T47D (cell line): ENCODE data around the gene SPN.
A peak's percentile ranks its signal among the peaks of the same experiment; 100 is the strongest.
"Not testable (repeated sequence)": the region's sequence is repeated elsewhere in the genome, so short reads cannot be mapped to it uniquely, and the experiment has no call there.

Experiments used
- DNase-seq, 2 experiments: peaks; one replicate each; pipeline versions ENCODE4 v3.0.0 to v3.0.0-alpha.2; 2011 to 2012; ENCODE audit warnings: low read depth in 1 of 2, low spot score in 1 of 2
- JUND ChIP-seq: IDR thresholded peaks from 2 replicates; pipeline ENCODE4 v1.6.1; 2012; ENCODE audit warnings: low read depth
- in situ Hi-C: cut with HindIII; loops from 2 replicates; pipeline ENCODE4 v1.10.0; 2016; ENCODE audit warnings: low sequenced_read_pairs, low pct_unique_long_range_greater_than_20kb

The SPN gene

DNA sequence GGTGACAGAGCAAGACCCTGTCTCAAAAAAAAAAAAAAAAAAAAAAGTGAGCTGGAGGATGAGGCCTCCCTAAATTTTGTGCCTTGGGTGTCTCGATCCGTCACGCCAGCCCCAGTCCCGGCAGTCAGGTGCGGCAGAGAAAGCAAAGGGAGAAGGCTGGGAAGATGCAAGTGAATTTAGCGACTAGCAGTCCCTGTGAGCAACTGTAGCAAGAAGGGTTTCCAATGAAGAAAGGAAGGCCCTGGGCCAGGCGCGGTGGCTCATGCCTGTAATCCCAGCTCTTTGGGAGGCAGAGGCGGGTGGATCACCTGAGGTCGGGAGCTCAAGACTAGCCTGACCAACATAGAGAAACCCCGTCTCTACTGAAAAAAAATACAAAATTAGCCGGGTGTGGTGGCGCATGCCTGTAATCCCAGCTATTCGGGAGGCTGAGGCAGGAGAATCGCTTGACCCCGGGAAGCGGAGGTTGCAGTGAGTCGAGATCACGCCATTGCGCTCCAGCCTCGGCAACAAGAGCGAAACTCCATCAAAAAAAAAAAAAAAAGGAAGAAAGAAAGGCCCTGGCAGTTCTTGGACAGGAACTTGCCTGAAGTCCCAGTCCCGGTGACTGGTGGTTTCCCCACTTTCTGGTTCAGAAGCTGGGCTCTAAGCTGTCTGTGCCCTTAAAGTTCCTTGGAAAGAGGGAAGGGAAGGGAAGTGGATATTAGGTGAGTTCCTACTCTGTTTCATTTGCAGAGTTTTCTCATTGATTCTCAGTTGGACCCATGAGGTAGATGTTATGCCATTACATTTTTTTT lies 14.1 kb downstream of the SPN start:
- no peak for TF ChIP-seq JUND
- no peak for DNase-seq
- in situ Hi-C loops: no loop called here

DNA sequence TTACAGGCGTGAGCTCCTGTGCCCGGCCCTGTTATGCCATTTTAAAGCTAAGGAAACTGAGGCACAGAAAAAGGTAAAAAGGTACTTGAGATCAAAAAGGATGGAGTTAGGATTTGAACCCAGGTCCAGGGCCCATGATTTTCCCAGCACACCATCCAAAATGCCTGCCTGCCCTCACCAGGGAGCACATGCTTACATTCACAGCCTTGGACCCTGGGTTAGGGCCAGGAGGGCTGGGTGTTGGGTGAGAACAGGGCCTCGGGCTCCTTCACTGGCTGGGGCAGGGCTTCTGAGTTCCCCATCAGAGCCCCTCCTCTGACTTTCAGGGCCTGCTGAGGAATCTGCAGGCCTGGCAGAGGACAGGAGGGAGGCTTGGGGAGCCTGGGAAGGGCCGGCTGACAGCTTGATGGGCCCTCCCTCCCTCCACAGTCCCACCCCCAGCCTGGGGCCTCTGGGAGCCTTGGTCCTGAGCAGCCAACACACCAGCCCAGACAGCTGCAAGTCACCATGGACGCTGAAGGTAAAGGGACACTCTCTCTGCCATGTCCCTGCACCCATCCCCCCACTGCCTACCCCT lies 15.7 kb downstream of the SPN start, which contains the start of gene QPRT:
Gene QPRT (plus strand): TSS at position 490 of the 577 bp plus-strand sequence. CDS start 18 bp downstream, at position 508.
- peak; percentile 91 to 92 for DNase-seq
- TF ChIP-seq JUND: no peak
- in situ Hi-C loops: no loop called here

DNA sequence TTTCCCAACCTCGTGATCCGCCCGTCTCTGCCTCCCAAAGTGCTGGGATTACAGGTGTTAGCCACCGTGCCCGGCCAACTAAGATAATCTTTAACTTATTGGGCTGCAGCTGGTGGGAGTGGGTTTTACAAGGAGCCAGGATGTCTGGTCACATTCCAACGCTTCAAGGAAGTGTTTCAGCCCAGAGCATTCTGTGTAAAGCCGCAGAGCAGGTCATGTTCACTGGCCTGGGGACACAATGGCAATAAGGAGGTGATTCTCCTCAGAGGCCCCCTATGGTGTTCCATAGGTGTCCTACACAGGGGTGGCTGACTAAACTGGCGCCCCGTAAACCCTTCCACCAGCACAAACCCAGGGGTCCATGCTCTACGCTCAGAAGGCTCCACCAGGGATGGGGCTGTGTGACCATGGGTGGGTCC lies 17.1 kb downstream of the SPN start:
- in situ Hi-C loops: no loop called here
- DNase-seq: peak in 1 of 2 experiments; percentile 67
- TF ChIP-seq JUND: no peak

DNA sequence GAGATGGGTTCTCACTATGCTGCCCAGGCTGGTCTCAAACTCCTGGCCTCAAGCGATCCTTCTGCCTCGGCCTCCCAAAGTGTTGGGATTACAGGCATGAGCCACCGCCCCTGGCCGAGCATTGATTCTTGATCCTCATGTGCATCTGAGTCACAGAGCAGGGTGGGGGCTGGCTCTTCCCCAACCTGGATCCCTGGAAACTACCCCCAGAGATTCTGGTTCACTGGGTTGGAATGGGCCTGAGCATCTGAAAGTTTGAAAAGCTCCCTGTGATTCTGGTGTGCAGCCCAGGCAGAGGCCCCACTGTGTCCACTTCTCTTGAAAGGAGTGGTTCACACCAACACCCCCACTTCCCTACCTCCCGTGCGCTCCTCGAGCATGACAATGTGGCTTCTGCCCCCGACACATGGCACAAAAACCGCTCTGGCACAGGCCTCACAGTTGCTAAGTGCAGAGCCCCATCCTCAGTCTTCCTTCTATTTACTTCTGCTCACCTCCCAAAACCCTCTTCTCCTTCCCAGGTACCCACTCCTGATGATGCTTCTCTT lies 20.6 kb downstream of the SPN start:
- no peak for DNase-seq
- no peak for TF ChIP-seq JUND
- in situ Hi-C loops: no loop called here

DNA sequence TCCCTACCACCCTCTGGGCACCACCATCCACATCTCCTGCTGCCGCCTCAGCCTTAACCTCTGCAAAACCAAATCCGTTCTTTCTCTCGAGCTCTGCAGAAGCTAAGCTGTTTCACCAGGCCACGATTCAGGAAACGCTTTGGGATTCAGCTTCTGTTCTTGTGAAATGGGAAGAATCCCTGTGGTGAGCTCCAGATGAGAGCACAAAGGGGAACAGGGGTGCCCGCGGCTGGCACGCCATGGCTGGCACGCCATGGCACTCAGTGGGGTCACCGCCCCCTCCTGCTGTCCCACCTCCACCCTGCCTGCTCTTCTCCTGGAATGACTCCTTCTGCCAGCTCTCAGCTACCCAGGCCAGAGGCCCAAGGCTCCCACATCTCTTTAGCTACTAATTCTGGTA lies 21.6 kb downstream of the SPN start:
- DNase-seq: no peak
- in situ Hi-C loops: no loop called here
- no peak for TF ChIP-seq JUND

DNA sequence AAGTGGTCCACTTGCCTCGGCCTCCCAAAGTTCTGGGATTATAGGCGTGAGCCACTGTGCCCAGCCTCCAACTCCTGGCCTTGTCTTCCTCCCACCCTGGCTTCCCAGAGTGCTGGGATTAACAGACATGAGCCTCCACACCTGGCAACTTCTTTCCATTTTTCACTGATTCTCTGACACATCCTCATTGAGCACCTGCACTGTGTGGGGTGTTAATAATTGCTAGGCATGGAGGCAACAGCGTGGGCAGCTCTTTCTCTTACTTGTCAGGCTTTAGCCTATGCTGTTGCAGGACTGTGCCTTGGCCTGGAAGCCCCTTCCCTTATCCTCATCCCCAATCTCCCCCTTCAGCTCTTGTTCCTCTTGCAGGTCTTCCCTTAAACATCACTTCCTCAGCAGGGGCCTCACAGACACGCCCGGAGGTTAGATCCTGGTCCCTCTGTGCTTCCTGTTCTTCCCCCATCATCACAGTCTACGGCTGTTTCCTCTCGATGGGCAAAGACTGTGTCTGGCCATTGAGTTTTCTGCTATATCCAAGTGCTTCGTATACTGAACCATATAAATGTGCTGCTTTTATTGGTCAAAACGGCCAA lies 23.8 kb downstream of the SPN start:
- no peak for TF ChIP-seq JUND
- DNase-seq: no peak
- in situ Hi-C loops: no loop called here

DNA sequence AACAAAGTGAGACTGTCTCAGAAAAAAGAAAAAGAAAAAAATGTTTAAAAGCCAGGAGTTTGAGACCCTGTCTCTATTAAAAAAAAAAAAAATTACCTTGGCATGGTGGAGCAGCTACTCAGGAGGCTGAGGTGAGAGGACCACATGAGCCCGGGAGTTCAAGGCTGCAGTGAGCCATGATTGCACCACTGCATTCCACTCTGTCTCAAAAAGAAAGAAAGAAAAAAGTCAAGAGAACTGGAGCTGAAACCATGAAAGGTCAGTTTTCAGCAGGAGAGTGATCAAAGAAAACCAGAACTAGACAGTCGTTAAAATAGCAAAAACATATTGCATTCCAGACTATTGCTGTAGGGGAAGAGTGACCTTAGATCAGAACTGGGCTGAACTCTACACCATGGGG lies 24.7 kb downstream of the SPN start:
- TF ChIP-seq JUND: no peak
- in situ Hi-C loops: no loop called here
- no peak for DNase-seq

DNA sequence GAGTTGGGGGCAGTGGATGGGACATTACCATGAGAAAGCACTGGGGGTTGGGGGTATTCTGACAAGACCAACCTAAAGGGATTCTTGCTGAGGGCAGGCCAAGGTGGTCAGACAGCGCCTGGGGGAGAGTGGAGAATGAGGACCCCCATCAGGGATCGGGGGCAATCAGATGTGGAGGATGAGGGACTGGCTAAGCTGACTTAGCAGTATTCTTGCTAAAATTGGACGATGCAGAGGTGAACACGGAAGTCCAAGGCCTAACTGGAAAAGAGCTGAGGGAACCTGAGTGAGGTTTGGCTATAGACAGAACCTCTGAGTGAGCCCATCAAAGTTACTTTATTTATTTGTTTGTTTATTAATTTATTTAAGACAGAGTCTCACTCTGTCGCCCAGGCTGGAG lies 25.1 kb downstream of the SPN start:
- TF ChIP-seq JUND: no peak
- DNase-seq: no peak
- in situ Hi-C loops: no loop called here

DNA sequence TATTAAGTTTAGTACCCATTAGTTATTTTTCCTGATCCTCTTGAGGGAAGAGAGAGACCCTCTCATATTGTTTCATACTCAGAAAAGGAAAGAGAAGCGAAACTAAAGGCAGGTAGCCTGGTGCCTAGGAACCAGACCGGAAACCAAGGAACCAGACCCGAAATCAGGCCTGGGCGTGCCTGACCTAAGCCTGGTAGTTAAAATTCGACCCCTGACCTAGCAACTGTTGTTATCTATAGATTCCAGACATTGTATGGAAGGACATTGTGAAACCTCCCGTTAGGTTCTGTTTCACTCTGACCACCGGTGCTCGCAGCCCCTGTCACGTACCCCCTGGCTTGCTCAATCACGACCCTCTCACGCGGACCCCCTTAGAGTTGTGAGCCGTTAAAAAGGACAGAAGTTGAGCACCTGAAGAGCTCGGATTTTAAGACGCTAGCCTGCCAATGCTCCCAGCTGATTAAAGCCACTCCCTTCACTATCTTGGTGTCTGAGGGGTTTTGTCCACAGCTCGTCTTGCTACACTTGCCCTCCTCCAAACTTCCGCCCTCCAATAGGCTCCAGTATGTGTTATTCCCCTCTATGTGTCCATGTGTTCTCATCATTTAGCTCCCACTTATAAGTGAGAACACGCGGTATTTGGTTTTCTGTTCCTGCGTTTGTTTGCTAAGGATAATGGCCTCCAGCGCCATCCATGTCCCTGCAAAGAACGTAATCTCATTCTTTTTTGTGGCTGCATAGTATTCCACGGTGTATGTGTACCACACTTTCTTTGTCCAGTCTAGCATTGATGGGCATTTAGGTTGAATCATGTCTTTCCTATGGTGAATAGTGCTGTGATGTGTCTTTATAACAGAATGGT lies 26.7 kb downstream of the SPN start:
- DNase-seq, in situ Hi-C loops: not testable (repeated sequence)

DNA sequence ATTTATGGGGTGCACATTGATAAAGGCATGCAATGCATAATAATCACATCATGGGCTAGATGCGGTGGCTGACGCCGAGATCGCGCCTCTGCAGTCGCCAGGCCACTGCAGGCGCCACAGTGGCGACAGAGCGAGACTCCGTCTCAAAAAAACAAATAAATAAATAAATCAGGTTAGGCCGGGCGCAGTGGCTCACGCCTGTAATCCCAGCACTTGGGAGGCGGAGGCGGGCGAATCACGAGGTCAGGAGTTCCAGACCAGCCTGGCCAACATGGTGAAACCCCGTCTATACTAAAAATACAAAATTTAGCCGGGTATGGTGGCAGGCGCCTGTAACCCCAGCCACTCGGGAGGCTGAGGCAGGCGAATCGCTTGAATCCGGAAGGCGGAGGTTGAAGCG lies 29.6 kb downstream of the SPN start:
- in situ Hi-C loops: not testable (repeated sequence)

DNA sequence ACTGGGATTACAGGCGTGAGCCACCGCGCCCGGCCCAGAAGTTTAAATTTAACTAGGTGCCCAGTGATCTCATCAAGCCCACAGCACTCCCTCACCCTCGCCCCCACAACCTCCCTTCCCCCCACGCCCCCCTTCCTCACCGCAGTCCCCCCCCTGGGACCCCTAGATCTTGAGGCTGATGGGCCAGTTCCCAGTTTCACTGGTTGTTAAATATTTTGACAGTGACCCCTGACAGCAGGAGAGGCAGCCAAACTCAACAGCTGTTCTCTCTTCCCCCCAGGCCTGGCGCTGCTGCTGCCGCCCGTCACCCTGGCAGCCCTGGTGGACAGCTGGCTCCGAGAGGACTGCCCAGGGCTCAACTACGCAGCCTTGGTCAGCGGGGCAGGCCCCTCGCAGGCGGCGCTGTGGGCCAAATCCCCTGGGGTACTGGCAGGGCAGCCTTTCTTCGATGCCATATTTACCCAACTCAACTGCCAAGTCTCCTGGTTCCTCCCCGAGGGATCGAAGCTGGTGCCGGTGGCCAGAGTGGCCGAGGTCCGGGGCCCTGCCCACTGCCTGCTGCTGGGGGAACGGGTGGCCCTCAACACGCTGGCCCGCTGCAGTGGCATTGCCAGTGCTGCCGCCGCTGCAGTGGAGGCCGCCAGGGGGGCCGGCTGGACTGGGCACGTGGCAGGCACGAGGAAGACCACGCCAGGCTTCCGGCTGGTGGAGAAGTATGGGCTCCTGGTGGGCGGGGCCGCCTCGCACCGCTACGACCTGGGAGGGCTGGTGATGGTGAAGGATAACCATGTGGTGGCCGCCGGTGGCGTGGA lies 31.5 kb downstream of the SPN start:
- in situ Hi-C loops: no loop called here
- TF ChIP-seq JUND: no peak
- no peak for DNase-seq

More for the DNA sequence above, 29.6 kb downstream of the SPN start:
- not testable (repeated sequence) for DNase-seq

DNA sequence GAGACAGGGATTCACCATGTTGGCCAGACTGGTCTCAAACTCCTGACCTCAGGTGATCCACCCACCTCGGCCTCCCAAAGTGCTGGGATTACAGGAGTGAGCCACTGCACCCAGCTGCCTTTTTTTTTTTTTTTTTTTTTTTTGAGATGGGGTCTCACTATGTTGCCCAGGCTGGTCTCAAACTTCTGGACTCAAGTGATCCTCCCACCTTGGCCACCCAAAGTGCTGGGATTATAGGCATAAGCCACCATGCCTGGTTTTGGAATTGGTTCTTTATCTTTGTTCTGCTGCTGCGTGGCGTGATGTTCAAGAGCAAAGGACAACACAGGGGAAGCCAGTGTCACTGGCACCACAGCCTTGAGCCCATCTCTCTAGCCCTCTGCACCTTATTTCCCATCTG lies 32.6 kb downstream of the SPN start:
- DNase-seq, in situ Hi-C loops: not testable (repeated sequence)
